ACC112 (cell line): ENCODE data around the gene IL20RA.
A peak's percentile ranks its signal among the peaks of the same experiment; 100 is the strongest.

Experiments used
- H2AFZ ChIP-seq: fragments of 200-600 bp; sonication (generic); one replicate; pipeline ENCODE4 v1.6.0; 2017; ENCODE audit warnings: antibody characterized with exemption, low read length; ENCODE audit not compliant: unreplicated experiment
- H3K27ac ChIP-seq: fragments of 200-600 bp; sonication (generic); 2 replicates; pipeline ENCODE4 v1.5.1; 2014; ENCODE audit warnings: low read depth, mild to moderate bottlenecking, antibody characterized with exemption, low read length, moderate library complexity
- H3K27me3 ChIP-seq: fragments of 200-600 bp; sonication (generic); 2 replicates; pipeline ENCODE4 v1.6.1; 2014; ENCODE audit warnings: mild to moderate bottlenecking, antibody characterized with exemption, low read length, moderate library complexity, mixed read lengths; ENCODE audit not compliant: insufficient read depth
- H3K36me3 ChIP-seq: fragments of 200-600 bp; sonication (generic); 2 replicates; pipeline ENCODE4 v1.6.1; 2016; ENCODE audit warnings: mild to moderate bottlenecking, antibody characterized with exemption, low read length, moderate library complexity, mixed read lengths; ENCODE audit not compliant: insufficient read depth
- H3K4me1 ChIP-seq: fragments of 200-600 bp; sonication (generic); one replicate; pipeline ENCODE4 v1.6.1; 2016; ENCODE audit warnings: low read length, mixed read lengths; ENCODE audit not compliant: insufficient read depth, unreplicated experiment, control insufficient read depth
- H3K4me3 ChIP-seq: fragments of 200-600 bp; sonication (generic); 2 replicates; pipeline ENCODE4 v1.5.1; 2014; ENCODE audit warnings: mild to moderate bottlenecking, low read depth, low read length
- H3K79me2 ChIP-seq: fragments of 200-600 bp; sonication (generic); one replicate; pipeline ENCODE4 v1.6.0; 2016; ENCODE audit warnings: low read length; ENCODE audit not compliant: control insufficient read depth, unreplicated experiment, insufficient read depth

IL20RA gene

GRCh38 chr6:137043710-137044365 is 927 bp downstream of the IL20RA start:
- H3K4me3 ChIP-seq, result peak overlapping the region; percentile 80
- H3K27me3 ChIP-seq, result peaks cover 42% of the 10 kb centered on the region
- peak overlapping the region; percentile 90 for H2AFZ ChIP-seq
- no peaks in the 10 kb centered on the region for H3K79me2 ChIP-seq
- no peak overlapping the region for H3K27ac ChIP-seq
- H3K36me3 ChIP-seq, result no peaks in the 10 kb centered on the region
- no peaks in the 10 kb centered on the region for H3K4me1 ChIP-seq

DNA sequence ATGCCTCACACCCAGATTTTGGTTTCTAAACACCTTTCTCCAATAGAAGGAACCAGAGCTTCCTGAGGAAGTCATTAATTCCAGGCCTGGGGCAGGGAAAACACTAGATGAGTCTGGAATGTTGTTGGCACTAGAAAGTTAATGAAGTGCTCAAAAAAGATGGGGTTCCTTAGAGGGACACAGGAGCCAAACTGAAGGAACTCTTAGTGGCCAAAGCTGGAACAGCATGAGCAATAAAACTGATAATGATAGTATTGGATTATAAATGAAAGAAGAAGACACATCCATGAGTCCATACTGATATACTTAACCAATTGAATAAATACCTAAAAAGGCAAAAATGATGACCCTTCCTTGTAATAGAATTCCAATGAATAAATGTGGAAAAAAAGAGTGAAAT is 4.4 kb downstream of the IL20RA start:
- H3K27me3 ChIP-seq, result peaks cover 56% of the 10 kb centered on the region
- H3K27ac ChIP-seq, result no peak overlapping the region
- H2AFZ ChIP-seq, result no peak overlapping the region

DNA sequence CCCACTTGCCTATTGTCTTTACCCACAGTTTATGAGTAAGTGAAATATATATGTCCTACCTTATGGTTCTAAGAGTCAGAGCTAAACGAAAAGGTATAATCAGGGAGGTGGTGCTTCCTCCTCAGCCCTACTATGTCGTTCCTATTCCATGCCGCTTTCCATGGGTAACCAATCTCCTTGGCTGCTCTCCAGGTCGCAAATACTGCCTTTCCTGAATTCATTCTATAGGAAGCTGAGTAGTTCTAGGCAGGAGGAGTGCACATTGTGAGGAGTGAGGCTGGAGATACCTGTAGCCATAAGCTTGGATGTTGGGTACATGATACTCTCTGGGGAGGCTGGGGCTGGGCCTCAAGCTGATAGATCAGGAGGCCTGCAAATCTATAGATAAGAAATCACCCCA is 5.8 kb downstream of the IL20RA start:
- Histone ChIP-seq H3K36me3 (no peaks in the 10 kb centered on the region), H3K4me1 (no peaks in the 10 kb centered on the region), H3K79me2 (no peaks in the 10 kb centered on the region), H3K4me3 (no peak overlapping the region), H2AFZ (no peak overlapping the region), H3K27ac (no peak overlapping the region), H3K27me3 (peaks cover 55% of the 10 kb centered on the region)

More for the DNA sequence above, 4.4 kb downstream of the IL20RA start:
- no peaks in the 10 kb centered on the region for H3K4me1 ChIP-seq
- H3K36me3 ChIP-seq, result no peaks in the 10 kb centered on the region
- no peak overlapping the region for H3K4me3 ChIP-seq
- H3K79me2 ChIP-seq, result no peaks in the 10 kb centered on the region

DNA sequence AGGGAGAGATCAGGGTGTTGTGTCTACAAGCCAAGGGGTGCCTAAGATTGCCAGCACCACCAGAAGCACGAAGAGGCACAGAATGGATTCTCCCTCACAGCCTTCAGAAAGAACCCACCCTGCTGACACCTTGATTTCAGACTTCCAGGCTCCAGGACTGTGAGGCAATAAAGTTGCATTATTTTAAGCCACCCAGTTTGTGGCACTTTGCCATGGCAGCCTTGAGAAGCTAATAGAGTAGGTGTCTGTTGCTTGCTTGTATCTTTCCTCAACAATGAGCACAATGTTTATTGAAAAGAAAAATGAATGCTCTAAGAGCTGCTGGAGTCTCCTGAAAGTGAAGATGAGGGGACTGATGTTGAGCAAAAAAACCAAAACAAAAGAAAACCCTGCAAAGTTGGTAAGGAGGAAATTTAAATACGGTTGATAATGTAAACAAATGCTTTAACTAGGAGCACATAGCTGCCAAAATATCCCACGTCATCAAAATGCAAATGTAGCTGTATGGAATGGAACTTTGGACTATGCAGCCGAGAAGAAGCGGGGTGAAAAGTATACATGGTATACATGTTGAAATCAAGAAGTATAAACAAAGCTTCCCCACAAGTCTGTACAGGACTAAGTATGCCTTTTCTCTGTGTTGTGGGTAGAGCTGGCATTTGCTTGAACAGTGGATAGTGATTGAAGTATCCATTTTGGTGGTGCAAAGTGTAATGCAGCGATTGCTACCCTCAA is 8.0 kb downstream of the IL20RA start:
- Histone ChIP-seq H3K79me2 (no peaks in the 10 kb centered on the region), H3K4me3 (no peak overlapping the region), H3K27ac (no peak overlapping the region), H2AFZ (no peak overlapping the region), H3K27me3 (peaks cover 51% of the 10 kb centered on the region; the same call in 1 of the 2 replicates), H3K36me3 (no peaks in the 10 kb centered on the region), H3K4me1 (no peaks in the 10 kb centered on the region)

DNA sequence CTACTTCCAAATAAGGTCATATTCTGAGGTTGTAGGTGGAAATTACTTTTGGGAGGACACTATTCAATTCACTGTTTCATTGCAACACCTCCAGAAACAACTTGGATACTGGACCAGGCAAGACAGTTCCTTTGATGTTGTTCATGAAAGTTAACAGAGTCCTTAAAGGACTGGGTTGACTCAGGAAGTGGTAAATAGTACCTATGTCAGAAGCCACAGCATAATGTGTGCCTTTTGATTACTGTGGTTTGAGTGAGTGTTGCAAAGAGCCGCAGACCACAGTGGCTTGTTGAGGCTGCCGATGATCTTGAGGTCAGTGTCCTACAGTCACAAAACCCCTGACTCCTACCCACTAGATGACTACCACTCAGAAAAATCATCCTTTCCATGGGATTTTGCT is 10.9 kb downstream of the IL20RA start:
- Histone ChIP-seq H3K4me1 (no peaks in the 10 kb centered on the region), H3K79me2 (no peaks in the 10 kb centered on the region)

DNA sequence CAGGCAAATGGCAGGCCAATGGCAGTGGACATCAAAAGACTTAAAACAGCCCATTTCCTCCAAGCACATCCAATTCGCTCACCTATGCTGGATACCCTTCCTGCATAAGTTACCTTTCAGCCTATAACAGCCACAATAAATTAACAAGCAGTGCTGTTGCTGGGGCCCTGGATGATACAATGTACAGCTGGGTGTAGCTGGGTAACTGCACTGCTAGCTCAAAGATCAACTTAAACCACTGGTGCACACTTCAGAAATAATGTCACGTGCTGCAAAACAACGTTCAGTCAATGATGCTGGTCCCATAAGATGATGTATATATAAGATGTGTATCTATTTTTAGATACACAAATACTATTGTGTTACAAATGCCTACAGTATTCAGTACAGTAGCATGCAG is 13.6 kb downstream of the IL20RA start:
- Histone ChIP-seq H3K36me3 (no peaks in the 10 kb centered on the region), H3K4me1 (no peaks in the 10 kb centered on the region), H3K27ac (no peak overlapping the region), H2AFZ (no peak overlapping the region), H3K4me3 (no peak overlapping the region), H3K79me2 (no peaks in the 10 kb centered on the region), H3K27me3 (peaks cover 47% of the 10 kb centered on the region)

More for the DNA sequence above, 10.9 kb downstream of the IL20RA start:
- no peak overlapping the region for H3K4me3 ChIP-seq
- H3K27me3 ChIP-seq, result peaks cover 51% of the 10 kb centered on the region; the same call in 1 of the 2 replicates
- no peak overlapping the region for H2AFZ ChIP-seq
- H3K36me3 ChIP-seq, result no peaks in the 10 kb centered on the region
- H3K27ac ChIP-seq, result no peak overlapping the region

DNA sequence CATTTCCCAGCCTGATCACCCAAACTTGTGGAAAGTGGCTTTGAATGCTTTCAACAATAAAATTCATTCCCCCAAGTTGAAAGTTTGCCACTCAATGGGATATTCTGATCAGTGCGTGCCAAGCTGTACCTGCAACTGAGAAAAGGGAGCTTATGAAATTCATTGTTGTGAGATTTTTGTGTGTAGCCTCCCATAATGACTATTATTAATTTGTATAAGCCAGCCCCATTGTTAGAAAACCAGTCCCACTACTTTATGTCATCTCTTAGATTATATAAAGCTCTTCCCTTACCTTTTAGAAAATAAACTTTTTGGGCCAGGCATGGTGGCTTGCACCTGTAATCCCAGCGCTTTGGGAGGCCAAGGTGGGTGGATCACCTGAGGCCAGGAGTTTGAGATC is 15.9 kb downstream of the IL20RA start:
- H2AFZ ChIP-seq, result no peak overlapping the region

GRCh38 chr6:137025786-137026730 is 18.7 kb downstream of the IL20RA start:
- H3K4me1 ChIP-seq, result no peaks in the 10 kb centered on the region
- no peak overlapping the region for H2AFZ ChIP-seq
- H3K36me3 ChIP-seq, result no peaks in the 10 kb centered on the region
- H3K79me2 ChIP-seq, result no peaks in the 10 kb centered on the region
- no peak overlapping the region for H3K4me3 ChIP-seq
- H3K27ac ChIP-seq, result no peak overlapping the region
- peaks cover 53% of the 10 kb centered on the region for H3K27me3 ChIP-seq

More for the DNA sequence above, 15.9 kb downstream of the IL20RA start:
- Histone ChIP-seq H3K27ac (no peak overlapping the region), H3K4me3 (no peak overlapping the region), H3K79me2 (no peaks in the 10 kb centered on the region), H3K27me3 (peaks cover 55% of the 10 kb centered on the region), H3K36me3 (no peaks in the 10 kb centered on the region), H3K4me1 (no peaks in the 10 kb centered on the region)

DNA sequence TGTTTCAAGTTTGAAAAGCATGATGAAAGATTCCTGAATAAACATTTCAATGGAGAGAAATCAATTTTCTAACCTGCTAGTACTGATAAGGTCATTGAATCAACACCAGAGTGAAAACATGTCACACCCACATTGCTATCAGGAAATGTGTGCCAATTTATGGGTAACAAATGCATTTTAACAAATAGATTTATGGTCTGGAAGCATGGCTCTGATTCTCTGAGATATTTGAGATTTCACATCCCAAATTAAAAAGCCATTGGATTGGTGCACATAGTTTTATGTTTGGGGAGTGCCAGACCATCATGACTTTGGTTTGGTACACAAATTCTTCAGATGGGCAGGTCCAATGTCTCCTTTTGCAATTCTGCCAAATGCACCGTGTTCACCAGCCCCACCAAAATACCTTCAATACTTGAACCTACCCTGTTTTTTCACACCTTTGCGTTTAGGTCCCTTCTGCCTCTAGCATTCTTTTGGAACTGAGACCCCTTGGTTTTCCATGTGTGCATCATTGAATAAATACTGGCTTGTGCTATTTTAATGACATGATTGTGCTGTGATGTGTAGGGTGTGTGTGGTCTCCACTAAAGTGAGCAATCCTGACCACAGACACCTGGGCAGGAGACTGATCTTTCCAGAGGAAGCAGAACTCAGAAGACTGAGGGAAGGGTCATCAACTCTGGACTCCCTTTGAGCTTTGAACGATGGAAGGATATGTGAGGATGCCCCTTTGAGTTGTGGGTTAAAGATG is 20.4 kb downstream of the IL20RA start:
- no peak overlapping the region for H3K27ac ChIP-seq
- H3K4me3 ChIP-seq, result no peak overlapping the region
- no peaks in the 10 kb centered on the region for H3K4me1 ChIP-seq
- H3K27me3 ChIP-seq, result peaks cover 51% of the 10 kb centered on the region
- no peaks in the 10 kb centered on the region for H3K79me2 ChIP-seq
- no peaks in the 10 kb centered on the region for H3K36me3 ChIP-seq
- no peak overlapping the region for H2AFZ ChIP-seq

- Histone ChIP-seq H3K27me3 (peaks cover 37% of the 10 kb centered on the region), H3K4me1 (no peaks in the 10 kb centered on the region), H2AFZ (no peak overlapping the region), H3K4me3 (no peak overlapping the region), H3K27ac (no peak overlapping the region), H3K36me3 (no peaks in the 10 kb centered on the region), H3K79me2 (no peaks in the 10 kb centered on the region)
Observed at GRCh38 chr6:137020776-137021175, 24.0 kb downstream of the IL20RA start.
